Middle frontal gyrus (tissue), 1 donor: ENCODE data around the gene AK8.
"Not testable (repeated sequence)": the region's sequence is repeated elsewhere in the genome, so short reads cannot be mapped to it uniquely, and the experiment has no call there.

Source experiments
- DNase-seq: peaks from one replicate; pipeline ENCODE4 v3.0.0-alpha.2; 2015; ENCODE audit warnings: low spot score; ENCODE audit errors: extremely low spot score

Gene AK8

DNA sequence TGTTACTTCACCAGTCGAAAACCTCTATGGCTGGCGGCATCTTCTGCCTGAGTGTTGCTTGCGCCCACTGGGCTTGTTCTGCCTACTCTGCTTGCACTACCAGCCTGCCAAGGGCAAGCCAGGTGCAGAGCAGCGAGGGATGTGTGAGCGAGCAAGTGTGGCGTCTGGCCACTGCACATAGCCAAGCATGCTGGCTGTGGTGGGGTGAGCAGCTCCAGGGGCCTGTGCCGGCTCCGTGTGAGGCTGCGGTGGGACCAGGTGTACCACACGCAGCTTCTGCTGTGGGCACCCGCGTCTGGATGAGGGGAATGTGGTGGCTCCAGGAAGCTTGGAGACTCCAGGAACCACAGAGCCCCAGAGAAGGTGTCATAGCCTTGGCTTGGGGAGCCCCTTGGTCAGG, 156.4 kb downstream of the AK8 start:
- DNase-seq, result no peak

- not testable (repeated sequence) for DNase-seq
Observed at GRCh38 chr9:132718381-132718928, 159.6 kb downstream of the AK8 start.

DNA sequence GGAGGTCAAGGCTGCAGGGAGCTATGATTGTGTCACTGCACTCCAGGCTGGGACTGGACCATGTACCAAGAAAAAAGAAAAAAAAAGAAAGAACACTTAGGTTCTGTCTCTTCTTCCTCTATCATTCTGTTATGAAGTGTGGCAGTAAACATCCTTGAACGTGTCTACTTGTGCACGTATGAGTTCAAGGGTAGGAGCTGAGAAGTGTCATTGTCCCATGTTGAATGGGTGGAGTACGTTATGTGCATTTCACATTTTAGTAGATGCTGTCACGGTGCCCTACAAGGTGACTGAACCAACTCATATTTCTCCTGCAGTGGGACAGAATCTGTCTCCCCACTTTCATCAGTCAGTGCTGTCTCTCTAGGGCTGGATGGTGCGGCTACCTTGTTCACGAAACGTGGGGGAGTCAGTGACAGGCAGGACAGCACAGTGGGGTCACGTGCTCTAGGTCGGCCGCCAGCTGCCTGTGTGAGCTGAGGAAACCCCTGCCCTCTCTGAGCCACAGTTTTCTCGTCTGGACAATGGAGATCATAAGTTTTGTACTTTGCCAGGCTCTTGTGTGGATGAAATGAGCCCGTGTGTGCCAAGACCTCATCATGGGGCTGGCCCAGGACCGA, 160.6 kb downstream of the AK8 start:
- no peak for DNase-seq

GRCh38 chr9:132716007-132716406, 162.1 kb downstream of the AK8 start:
- no peak for DNase-seq

- no peak for DNase-seq
Observed at GRCh38 chr9:132712753-132713152, 165.3 kb downstream of the AK8 start.

DNA sequence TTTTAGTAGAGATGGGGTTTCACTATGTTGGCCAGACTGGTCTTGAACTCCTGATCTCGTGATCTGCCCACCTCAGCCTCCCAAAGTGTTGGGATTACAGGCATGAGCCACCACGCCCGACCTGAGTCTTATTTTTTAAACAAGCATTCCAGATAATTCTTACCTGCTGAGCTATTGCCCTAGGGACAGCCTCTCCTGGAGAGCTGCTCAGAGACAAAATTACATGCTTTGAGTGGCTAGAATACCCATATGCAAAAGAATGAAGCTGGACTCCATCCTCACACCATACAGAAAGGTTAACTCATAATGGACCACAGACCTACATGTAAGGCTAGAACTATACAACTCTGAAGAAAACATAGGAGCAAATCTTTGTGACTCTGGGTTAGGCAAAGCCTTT, 166.2 kb downstream of the AK8 start:
- DNase-seq, result no peak

GRCh38 chr9:132711152-132711551, 166.9 kb downstream of the AK8 start:
- not testable (repeated sequence) for DNase-seq

- DNase-seq, result no peak
Observed at GRCh38 chr9:132710333-132710732, 167.8 kb downstream of the AK8 start.

GRCh38 chr9:132708769-132709430, 169.2 kb downstream of the AK8 start:
- no peak for DNase-seq

DNA sequence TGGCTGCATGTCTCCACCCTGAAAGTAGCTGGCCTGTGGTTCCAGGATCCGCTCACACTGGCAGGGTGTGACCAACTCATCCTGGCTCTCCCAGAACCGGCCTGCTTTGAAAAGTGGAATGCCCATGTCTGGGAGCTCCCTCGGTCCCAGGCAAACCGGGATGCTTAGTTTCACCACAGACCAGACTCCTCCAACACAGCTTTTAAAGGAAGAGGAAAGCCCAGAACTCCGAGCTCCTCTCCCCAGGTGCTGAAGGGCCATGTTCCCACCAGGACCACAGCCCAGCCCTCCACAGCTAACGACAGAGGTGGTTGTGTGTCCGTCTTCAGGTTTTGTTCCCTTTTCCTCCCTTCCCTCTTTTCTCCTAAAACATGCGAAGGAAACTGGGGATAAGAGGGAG, 169.8 kb downstream of the AK8 start:
- DNase-seq, result no peak

DNA sequence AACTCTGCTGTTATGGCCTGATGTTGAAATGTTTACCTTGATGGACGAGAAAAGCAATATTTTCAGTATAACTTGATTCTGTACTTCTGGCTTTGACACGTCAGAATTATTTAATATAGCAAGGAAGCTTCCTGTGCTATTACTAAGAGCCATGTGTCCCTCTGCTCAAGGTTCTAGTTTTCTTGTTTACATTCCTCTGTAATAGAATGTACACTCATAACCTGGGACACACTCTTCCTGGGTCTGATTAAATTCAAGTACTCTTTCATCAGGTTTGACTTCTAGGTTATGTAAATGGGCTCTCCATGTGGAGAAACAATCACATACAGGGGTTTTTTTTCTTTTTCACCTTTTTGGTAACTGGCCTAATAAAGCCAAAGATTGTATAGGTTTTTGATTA, 174.7 kb downstream of the AK8 start:
- no peak for DNase-seq

DNA sequence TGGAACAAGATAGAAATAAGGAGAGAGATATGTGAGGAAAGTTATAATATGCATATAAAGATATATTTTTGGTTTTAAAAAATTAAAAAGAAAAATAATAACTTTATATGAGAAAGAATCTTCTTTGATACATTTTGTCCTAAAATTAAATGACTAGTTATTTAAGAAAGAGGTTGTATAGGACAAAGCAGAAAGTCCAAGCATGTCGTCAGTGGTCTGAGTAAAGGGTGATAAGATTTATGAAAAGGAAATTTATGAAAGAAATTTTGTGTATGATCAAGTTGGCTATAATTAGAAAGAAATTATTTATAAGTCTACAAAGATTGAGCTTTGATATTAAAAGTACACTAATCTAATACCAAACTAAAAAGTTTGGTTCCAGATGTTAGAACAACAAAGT, 175.8 kb downstream of the AK8 start:
- no peak for DNase-seq

GRCh38 chr9:132699956-132700355, 178.1 kb downstream of the AK8 start:
- no peak for DNase-seq

DNA sequence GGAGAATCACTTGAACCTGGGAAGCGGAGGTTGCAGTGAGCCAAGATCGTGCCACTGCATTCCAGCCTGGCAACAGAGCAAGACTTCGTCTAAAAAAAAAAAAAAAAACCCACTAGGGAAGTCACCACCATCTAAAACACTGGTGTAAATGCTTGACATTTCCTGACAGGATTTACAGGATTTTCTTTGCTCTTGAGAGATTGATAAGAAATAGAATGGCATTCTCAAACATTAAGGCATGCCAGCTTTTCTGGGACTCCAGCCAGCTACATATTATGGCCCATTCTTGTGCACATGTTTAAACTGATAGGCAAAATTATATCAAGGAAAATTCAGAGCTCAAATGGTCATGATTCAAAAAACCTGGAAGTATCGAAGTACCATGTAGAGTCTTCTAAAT, 179.1 kb downstream of the AK8 start:
- no peak for DNase-seq

- DNase-seq, result no peak
Observed at GRCh38 chr9:132697230-132697629, 180.9 kb downstream of the AK8 start.

DNA sequence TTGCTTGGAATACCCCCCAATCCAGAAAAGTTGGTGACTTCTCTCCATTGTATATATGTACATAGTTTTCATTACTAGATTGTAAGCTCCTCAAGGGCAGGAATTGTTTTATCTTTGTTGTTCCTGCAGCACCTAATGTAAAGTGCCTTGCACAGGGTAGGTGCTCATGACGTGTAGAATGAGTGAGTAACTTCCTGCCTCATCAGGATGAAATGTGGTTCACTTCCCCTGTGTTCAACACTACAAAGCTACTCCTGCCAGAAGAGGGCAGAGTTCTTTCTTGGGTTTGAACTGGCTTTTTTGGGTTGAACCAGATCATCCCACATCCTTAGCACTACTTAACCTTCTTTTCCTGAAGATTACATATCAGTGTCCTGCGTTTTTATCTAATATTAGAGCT, 183.9 kb downstream of the AK8 start:
- no peak for DNase-seq

DNA sequence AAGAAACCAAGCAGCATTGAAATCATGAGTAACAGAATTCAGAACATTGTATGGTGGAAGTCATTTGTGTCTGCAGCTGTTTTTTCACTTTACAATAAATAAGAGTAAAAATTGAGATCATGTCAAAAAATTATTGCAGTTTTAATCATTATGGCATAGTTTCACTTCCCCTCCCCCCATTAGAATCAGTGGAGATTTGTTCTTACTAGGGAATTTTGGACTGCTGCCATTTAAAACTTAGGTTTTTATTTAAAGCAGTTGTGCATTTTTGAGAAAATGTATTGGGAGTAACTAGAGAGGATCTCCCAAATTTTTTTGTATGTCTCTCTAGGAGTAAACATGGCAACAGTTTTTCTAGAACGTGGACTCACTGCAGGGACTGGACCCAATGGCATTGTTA, 187.4 kb downstream of the AK8 start:
- no peak for DNase-seq

- no peak for DNase-seq
Observed at GRCh38 chr9:132683873-132684272, 194.2 kb downstream of the AK8 start.

GRCh38 chr9:132681561-132681960, 196.5 kb downstream of the AK8 start:
- no peak for DNase-seq

DNA sequence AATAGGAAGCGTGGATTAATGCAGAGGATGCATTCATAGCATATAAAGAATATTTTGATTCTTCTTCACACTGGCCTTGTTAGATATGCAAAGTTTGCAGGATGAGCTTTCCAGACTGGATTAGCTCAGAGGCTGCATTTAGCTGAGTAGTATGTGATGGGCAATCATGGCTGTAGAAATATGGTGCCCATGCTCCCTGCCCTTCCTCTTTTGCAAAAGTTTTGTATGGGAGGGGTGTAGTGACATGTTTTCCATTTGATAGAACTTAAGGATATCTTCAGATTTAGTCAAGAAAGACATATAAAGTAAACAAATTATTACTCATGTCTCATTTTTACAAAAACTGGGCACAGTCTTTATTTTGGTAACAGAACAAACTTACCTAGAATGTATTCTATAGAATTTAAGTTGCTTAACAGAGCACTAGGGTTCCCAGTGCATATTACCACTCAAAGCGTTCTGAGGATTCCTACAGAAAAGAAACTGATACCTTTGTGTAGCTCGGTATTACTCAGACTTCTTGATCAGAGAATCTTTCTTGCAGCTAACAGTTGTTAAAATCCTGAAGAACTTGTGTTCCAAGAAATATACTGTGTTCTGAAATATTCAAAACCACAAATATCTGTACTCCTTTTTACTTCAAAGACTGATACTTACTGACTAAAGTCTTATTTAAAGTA, 198.0 kb downstream of the AK8 start:
- no peak for DNase-seq

DNA sequence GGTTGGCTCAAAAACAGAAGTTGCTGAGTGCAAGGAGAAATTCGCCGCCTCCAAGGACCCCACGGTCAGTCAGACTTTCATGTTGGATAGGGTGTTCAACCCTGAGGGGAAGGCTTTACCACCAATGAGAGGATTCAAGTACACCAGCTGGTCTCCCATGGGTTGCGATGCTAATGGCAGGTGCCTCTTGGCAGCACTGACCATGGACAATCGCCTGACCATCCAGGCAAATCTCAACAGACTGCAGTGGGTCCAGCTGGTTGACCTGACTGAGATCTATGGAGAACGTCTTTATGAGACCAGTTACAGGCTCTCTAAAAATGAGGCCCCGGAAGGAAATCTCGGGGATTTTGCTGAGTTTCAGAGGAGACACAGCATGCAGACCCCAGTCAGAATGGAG, 200.1 kb downstream of the AK8 start:
- DNase-seq, result no peak
